WTC11 (cell line): Measurements from ENCODE around the gene TRAF7. TPM values are rescaled to one million over a fixed set of nuclear protein-coding genes. Genes with fewer than 3 reads are reported as not detected.

Experiments
- ELF4 ChIP-seq: sonication (generic); formaldehyde crosslinking; IDR thresholded peaks from 2 replicates; pipeline ENCODE4 v1.8.1; 2022; ENCODE audit warnings: low read depth, mild to moderate bottlenecking, moderate library complexity, missing genetic modification reagents
- ESRRA ChIP-seq: sonication (generic); formaldehyde crosslinking; IDR thresholded peaks from 2 replicates; pipeline ENCODE4 v1.8.1; 2022; ENCODE audit warnings: mild to moderate bottlenecking, missing genetic modification reagents, borderline replicate concordance
- FOXK1 ChIP-seq: sonication (generic); formaldehyde crosslinking; IDR thresholded peaks from 2 replicates; pipeline ENCODE4 v1.8.0; 2022; ENCODE audit warnings: mild to moderate bottlenecking, moderate library complexity, missing genetic modification reagents
- GABPB1 ChIP-seq: sonication (generic); formaldehyde crosslinking; IDR thresholded peaks from 2 replicates; pipeline ENCODE4 v1.8.1; 2023; ENCODE audit warnings: mild to moderate bottlenecking, missing genetic modification reagents
- NFE2L1 ChIP-seq: sonication (generic); formaldehyde crosslinking; IDR thresholded peaks from 2 replicates; pipeline ENCODE4 v1.8.1; 2023; ENCODE audit warnings: missing genetic modification reagents
- NR1H2 ChIP-seq: sonication (generic); formaldehyde crosslinking; IDR thresholded peaks from 2 replicates; pipeline ENCODE4 v1.9.0; 2021; ENCODE audit warnings: mild to moderate bottlenecking, moderate library complexity, missing genetic modification reagents
- NR3C1 ChIP-seq: sonication (generic); formaldehyde crosslinking; conservative IDR thresholded peaks from 2 replicates; pipeline ENCODE4 v1.8.1; 2023; ENCODE audit warnings: low read depth, mild to moderate bottlenecking, missing genetic modification reagents
- RORB ChIP-seq: fragments of 250-450 bp; sonication (Bioruptor Pico); IDR thresholded peaks from 2 replicates; pipeline ENCODE4 v1.9.0; 2021; ENCODE audit warnings: mild to moderate bottlenecking
- SP1 ChIP-seq: sonication (generic); formaldehyde crosslinking; conservative IDR thresholded peaks from 2 replicates; pipeline ENCODE4 v1.8.1; 2022; ENCODE audit warnings: missing genetic modification reagents
- TEAD4 ChIP-seq: sonication (generic); formaldehyde crosslinking; IDR thresholded peaks from 2 replicates; pipeline ENCODE4 v1.8.0; 2022; ENCODE audit warnings: mild to moderate bottlenecking, missing genetic modification reagents
- ZNF121 ChIP-seq: sonication (generic); formaldehyde crosslinking; IDR thresholded peaks from 2 replicates; pipeline ENCODE4 v1.8.0; 2023; ENCODE audit warnings: missing genetic modification reagents
- ZNF138 ChIP-seq: sonication (generic); formaldehyde crosslinking; conservative IDR thresholded peaks from 2 replicates; pipeline ENCODE4 v1.8.1; 2022; ENCODE audit warnings: mild to moderate bottlenecking, moderate library complexity, missing genetic modification reagents
- ZNF219 ChIP-seq: sonication (generic); formaldehyde crosslinking; IDR thresholded peaks from 2 replicates; pipeline ENCODE4 v1.8.0; 2023; ENCODE audit warnings: missing genetic modification reagents, mild to moderate bottlenecking, borderline replicate concordance
- ZNF423 ChIP-seq: fragments of 250-450 bp; sonication (Bioruptor Pico); IDR thresholded peaks from 2 replicates; pipeline ENCODE4 v2.1.2; 2022; ENCODE audit warnings: mild to moderate bottlenecking, moderate library complexity
- total RNA-seq: library from RNA; stranded (reverse); gene quantifications from 3 replicates; pipeline ENCODE4 v1.2.3, GENCODE V29; 2021
- TF ChIP-seq, protein P1 (sequence below): sonication (generic); formaldehyde crosslinking; conservative IDR thresholded peaks from 2 replicates; pipeline ENCODE4 v1.8.1; 2023; ENCODE audit warnings: mild to moderate bottlenecking, low read depth, missing genetic modification reagents, moderate library complexity
- TF ChIP-seq, protein P2 (sequence below): fragments of 200-600 bp; IDR thresholded peaks from 2 replicates; pipeline ENCODE4 v1.8.0; 2022; ENCODE audit warnings: antibody characterized with exemption
- TF ChIP-seq, protein P3 (sequence below): sonication (generic); formaldehyde crosslinking; IDR thresholded peaks from 2 replicates; pipeline ENCODE4 v1.8.0; 2022; ENCODE audit warnings: mild to moderate bottlenecking, missing genetic modification reagents
- TF ChIP-seq, protein P4 (sequence below): sonication (generic); formaldehyde crosslinking; IDR thresholded peaks from 2 replicates; pipeline ENCODE4 v1.8.0; 2022; ENCODE audit warnings: missing genetic modification reagents
- TF ChIP-seq, protein P5 (sequence below): sonication (generic); formaldehyde crosslinking; IDR thresholded peaks from 2 replicates; pipeline ENCODE4 v1.8.1; 2023; ENCODE audit warnings: mild to moderate bottlenecking, moderate library complexity, missing genetic modification reagents
- TF ChIP-seq, protein P6 (sequence below): sonication (generic); formaldehyde crosslinking; IDR thresholded peaks from 2 replicates; pipeline ENCODE4 v1.8.0; 2023; ENCODE audit warnings: missing genetic modification reagents, mild to moderate bottlenecking, borderline replicate concordance
- TF ChIP-seq, protein P7 (sequence below): sonication (generic); formaldehyde crosslinking; IDR thresholded peaks from 2 replicates; pipeline ENCODE4 v1.8.1; 2023; ENCODE audit warnings: mild to moderate bottlenecking, missing genetic modification reagents, moderate library complexity

TRAF7 gene
- total RNA-seq, 1 experiment from 2014 or later: 148 TPM

DNA sequence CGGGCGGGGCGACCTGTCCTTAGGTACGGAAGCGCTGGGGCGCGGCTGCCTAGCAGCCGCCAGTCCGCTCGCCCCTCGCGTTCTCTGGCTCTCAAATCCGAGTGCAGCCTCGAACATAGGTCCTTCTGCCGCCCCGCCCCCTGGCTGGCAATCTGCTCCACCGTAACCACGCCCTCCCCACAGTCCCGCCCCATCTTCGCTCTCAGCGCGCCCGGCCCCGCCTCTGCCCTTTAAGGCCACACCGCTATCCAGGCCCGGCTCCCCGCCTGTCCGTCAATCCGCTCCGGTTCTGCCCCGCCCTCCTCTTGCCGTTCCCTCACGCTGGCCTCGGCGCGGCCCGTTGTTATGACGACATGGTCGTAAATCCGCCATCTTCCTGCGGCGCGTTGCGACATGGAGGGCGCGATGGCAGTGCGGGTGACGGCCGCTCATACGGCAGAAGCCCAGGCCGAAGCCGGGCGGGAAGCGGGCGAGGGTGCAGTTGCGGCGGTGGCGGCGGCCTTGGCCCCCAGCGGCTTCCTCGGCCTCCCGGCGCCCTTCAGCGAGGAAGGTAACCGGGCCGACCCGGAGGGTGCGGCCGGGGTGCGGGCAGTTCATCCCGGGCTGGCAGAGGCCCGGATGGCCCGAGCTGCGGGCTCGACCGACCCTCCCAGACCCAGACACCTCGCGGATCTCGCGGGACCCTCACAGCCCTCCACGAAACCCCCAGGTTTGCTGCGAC, 67.8 kb downstream of the TRAF7 start, which contains the start of gene E4F1 (continued):
- TF ChIP-seq, protein P1, sequence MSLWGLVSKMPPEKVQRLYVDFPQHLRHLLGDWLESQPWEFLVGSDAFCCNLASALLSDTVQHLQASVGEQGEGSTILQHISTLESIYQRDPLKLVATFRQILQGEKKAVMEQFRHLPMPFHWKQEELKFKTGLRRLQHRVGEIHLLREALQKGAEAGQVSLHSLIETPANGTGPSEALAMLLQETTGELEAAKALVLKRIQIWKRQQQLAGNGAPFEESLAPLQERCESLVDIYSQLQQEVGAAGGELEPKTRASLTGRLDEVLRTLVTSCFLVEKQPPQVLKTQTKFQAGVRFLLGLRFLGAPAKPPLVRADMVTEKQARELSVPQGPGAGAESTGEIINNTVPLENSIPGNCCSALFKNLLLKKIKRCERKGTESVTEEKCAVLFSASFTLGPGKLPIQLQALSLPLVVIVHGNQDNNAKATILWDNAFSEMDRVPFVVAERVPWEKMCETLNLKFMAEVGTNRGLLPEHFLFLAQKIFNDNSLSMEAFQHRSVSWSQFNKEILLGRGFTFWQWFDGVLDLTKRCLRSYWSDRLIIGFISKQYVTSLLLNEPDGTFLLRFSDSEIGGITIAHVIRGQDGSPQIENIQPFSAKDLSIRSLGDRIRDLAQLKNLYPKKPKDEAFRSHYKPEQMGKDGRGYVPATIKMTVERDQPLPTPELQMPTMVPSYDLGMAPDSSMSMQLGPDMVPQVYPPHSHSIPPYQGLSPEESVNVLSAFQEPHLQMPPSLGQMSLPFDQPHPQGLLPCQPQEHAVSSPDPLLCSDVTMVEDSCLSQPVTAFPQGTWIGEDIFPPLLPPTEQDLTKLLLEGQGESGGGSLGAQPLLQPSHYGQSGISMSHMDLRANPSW (CRISPR knock-in tag): no peak
- TF ChIP-seq, protein P2, sequence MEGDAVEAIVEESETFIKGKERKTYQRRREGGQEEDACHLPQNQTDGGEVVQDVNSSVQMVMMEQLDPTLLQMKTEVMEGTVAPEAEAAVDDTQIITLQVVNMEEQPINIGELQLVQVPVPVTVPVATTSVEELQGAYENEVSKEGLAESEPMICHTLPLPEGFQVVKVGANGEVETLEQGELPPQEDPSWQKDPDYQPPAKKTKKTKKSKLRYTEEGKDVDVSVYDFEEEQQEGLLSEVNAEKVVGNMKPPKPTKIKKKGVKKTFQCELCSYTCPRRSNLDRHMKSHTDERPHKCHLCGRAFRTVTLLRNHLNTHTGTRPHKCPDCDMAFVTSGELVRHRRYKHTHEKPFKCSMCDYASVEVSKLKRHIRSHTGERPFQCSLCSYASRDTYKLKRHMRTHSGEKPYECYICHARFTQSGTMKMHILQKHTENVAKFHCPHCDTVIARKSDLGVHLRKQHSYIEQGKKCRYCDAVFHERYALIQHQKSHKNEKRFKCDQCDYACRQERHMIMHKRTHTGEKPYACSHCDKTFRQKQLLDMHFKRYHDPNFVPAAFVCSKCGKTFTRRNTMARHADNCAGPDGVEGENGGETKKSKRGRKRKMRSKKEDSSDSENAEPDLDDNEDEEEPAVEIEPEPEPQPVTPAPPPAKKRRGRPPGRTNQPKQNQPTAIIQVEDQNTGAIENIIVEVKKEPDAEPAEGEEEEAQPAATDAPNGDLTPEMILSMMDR: no peak
- TF ChIP-seq RORB: no peak
- no peak for TF ChIP-seq ELF4 (CRISPR knock-in tag)
- TF ChIP-seq ZNF423 (CRISPR knock-in tag): no peak
- TF ChIP-seq, protein P3, sequence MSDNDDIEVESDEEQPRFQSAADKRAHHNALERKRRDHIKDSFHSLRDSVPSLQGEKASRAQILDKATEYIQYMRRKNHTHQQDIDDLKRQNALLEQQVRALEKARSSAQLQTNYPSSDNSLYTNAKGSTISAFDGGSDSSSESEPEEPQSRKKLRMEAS (CRISPR knock-in tag): peak; percentile 89
- TF ChIP-seq, protein P4, sequence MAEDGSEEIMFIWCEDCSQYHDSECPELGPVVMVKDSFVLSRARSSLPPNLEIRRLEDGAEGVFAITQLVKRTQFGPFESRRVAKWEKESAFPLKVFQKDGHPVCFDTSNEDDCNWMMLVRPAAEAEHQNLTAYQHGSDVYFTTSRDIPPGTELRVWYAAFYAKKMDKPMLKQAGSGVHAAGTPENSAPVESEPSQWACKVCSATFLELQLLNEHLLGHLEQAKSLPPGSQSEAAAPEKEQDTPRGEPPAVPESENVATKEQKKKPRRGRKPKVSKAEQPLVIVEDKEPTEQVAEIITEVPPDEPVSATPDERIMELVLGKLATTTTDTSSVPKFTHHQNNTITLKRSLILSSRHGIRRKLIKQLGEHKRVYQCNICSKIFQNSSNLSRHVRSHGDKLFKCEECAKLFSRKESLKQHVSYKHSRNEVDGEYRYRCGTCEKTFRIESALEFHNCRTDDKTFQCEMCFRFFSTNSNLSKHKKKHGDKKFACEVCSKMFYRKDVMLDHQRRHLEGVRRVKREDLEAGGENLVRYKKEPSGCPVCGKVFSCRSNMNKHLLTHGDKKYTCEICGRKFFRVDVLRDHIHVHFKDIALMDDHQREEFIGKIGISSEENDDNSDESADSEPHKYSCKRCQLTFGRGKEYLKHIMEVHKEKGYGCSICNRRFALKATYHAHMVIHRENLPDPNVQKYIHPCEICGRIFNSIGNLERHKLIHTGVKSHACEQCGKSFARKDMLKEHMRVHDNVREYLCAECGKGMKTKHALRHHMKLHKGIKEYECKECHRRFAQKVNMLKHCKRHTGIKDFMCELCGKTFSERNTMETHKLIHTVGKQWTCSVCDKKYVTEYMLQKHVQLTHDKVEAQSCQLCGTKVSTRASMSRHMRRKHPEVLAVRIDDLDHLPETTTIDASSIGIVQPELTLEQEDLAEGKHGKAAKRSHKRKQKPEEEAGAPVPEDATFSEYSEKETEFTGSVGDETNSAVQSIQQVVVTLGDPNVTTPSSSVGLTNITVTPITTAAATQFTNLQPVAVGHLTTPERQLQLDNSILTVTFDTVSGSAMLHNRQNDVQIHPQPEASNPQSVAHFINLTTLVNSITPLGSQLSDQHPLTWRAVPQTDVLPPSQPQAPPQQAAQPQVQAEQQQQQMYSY (CRISPR knock-in tag): no peak
- peak; percentile 83 for TF ChIP-seq SP1 (CRISPR knock-in tag)
- TF ChIP-seq GABPB1 (CRISPR knock-in tag): peak; percentile 85
- TF ChIP-seq ESRRA: no peak
- TF ChIP-seq TEAD4 (CRISPR knock-in tag): no peak
- no peak for TF ChIP-seq ZNF121
- TF ChIP-seq, protein P5, sequence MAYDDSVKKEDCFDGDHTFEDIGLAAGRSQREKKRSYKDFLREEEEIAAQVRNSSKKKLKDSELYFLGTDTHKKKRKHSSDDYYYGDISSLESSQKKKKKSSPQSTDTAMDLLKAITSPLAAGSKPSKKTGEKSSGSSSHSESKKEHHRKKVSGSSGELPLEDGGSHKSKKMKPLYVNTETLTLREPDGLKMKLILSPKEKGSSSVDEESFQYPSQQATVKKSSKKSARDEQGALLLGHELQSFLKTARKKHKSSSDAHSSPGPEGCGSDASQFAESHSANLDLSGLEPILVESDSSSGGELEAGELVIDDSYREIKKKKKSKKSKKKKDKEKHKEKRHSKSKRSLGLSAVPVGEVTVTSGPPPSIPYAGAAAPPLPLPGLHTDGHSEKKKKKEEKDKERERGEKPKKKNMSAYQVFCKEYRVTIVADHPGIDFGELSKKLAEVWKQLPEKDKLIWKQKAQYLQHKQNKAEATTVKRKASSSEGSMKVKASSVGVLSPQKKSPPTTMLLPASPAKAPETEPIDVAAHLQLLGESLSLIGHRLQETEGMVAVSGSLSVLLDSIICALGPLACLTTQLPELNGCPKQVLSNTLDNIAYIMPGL: peak; percentile 82
- no peak for TF ChIP-seq ZNF219 (CRISPR knock-in tag)
- no peak for TF ChIP-seq NR1H2
- peak; percentile 94 for TF ChIP-seq FOXK1 (CRISPR knock-in tag)
- TF ChIP-seq, protein P6, sequence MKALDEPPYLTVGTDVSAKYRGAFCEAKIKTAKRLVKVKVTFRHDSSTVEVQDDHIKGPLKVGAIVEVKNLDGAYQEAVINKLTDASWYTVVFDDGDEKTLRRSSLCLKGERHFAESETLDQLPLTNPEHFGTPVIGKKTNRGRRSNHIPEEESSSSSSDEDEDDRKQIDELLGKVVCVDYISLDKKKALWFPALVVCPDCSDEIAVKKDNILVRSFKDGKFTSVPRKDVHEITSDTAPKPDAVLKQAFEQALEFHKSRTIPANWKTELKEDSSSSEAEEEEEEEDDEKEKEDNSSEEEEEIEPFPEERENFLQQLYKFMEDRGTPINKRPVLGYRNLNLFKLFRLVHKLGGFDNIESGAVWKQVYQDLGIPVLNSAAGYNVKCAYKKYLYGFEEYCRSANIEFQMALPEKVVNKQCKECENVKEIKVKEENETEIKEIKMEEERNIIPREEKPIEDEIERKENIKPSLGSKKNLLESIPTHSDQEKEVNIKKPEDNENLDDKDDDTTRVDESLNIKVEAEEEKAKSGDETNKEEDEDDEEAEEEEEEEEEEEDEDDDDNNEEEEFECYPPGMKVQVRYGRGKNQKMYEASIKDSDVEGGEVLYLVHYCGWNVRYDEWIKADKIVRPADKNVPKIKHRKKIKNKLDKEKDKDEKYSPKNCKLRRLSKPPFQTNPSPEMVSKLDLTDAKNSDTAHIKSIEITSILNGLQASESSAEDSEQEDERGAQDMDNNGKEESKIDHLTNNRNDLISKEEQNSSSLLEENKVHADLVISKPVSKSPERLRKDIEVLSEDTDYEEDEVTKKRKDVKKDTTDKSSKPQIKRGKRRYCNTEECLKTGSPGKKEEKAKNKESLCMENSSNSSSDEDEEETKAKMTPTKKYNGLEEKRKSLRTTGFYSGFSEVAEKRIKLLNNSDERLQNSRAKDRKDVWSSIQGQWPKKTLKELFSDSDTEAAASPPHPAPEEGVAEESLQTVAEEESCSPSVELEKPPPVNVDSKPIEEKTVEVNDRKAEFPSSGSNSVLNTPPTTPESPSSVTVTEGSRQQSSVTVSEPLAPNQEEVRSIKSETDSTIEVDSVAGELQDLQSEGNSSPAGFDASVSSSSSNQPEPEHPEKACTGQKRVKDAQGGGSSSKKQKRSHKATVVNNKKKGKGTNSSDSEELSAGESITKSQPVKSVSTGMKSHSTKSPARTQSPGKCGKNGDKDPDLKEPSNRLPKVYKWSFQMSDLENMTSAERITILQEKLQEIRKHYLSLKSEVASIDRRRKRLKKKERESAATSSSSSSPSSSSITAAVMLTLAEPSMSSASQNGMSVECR (CRISPR knock-in tag): peak; percentile 60; the same call in 1 of the 2 replicates
- TF ChIP-seq, protein P7, sequence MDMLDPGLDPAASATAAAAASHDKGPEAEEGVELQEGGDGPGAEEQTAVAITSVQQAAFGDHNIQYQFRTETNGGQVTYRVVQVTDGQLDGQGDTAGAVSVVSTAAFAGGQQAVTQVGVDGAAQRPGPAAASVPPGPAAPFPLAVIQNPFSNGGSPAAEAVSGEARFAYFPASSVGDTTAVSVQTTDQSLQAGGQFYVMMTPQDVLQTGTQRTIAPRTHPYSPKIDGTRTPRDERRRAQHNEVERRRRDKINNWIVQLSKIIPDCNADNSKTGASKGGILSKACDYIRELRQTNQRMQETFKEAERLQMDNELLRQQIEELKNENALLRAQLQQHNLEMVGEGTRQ (CRISPR knock-in tag): peak; percentile 36; the same call in 1 of the 2 replicates
- no peak for TF ChIP-seq NR3C1 (CRISPR knock-in tag)
- TF ChIP-seq ZNF138 (CRISPR knock-in tag): no peak
- no peak for TF ChIP-seq NFE2L1 (CRISPR knock-in tag)
